GM11168 (cell line): Measurements from ENCODE around the gene ACTG2.

Experiments
- in situ Hi-C: fragments of 300-500 bp; cut with MboI; formaldehyde crosslinking; loops from one replicate; pipeline ENCODE4 v1.12.0; 2022; ENCODE audit warnings: low sequenced_read_pairs; ENCODE audit not compliant: unreplicated experiment

ACTG2 gene

GRCh38 chr2:73911548-73912208 lies 18.9 kb downstream of the ACTG2 start:
- in situ Hi-C loops: no loop called here

GRCh38 chr2:73913414-73914054 lies 20.7 kb downstream of the ACTG2 start:
- in situ Hi-C loops: no loop called here

DNA sequence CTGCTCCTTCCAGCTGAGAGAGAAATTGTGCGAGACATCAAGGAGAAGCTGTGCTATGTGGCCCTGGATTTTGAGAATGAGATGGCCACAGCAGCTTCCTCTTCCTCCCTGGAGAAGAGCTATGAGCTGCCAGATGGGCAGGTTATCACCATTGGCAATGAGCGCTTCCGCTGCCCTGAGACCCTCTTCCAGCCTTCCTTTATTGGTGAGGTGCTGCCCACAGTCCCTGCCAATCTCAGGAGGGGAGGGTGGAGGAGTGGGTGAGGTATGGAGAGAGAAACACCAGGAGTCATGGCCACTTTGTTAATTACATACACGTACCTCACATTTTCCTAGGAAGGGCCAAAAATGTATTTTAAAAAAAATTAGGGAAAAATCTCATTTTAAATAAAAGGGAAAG lies 21.9 kb downstream of the ACTG2 start:
- in situ Hi-C loops: no loop called here

DNA sequence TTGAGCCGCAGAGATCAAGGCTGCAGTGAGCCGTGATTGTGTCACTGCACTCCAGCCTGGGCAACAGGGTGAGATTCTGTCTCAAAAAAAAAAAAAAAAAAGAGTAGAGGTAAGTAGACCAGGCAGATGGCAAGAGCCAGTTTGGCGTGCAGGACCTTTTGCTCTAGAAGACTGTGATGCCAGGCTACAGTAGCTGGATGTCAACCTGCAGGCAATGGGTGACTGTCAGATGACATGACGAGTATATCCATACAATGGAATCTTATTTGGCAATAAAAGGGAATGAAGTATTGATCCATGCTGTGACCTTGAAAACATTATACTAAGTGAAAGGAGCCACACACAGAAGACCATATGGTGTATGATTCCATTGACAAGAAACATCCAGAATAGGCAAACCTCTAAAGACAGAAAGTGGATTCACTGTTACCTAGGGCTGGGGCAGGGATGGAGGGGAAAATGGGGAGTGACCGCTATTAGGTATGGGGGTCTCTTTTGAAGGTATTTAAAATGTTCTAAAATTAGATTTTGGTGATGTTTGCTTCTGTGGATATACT lies 22.7 kb downstream of the ACTG2 start:
- in situ Hi-C loops: no loop called here

DNA sequence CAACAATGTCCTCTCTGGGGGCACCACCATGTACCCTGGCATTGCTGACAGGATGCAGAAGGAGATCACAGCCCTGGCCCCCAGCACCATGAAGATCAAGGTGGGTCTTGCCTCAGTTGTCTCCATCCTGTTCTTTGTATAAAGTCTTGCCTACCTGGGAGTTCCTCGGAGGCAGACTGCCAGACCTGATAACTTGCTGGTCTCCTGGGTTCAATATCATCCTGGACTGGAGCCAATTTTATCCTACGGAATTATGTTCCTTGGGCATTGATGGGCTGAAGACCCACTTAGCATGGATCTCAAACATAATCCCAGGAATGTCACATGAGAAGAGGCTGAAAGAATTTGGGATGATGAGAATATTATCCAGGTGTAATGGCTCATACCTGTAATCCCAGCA lies 23.9 kb downstream of the ACTG2 start:
- in situ Hi-C loops: no loop called here

DNA sequence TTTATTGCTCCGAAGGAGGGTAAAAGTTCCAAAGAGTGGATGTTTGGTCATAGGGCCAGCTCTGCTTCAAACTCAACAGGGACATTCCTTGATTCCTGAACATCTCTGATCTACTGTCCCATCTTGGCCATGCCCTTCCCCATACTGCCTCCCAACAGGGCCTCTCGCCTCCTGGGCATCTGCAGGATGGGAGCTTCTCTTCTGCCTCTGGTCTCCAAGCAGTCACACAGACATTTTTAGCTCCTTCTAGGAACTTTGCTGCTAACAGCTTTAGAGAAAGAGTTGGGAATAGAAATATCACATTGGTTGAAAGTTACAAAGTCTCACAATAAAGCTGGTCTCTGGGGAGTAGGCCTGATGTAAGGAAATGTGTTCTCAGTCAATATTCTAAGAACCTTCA lies 24.5 kb downstream of the ACTG2 start:
- in situ Hi-C loops: no loop called here

DNA sequence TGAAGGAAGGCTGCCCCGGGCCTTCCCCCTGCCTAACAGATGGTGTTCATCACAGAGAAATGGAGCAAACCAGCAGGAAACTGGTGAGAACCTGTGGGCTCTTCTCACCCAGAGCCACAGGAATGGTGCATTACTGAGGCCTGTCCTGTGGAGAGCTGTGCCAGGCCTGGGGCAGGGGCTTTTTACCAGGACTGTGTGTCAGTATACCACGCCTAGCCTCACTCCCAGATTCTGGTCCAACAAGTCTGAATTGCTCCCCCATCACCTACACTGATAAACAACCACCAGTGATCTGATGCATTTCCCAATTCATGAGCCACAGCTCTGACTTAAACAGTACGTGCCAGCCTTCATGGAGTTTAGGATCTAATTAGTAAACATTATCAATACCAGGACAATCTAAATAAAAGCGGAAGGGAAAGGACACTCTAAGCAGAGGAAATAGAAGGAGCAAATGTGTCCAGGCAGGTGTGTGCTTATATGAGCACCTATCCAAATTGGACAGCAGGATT lies 24.9 kb downstream of the ACTG2 start:
- in situ Hi-C loops: no loop called here

- in situ Hi-C loops: no loop called here
These were observed 26.0 kb downstream of the ACTG2 start for GRCh38 chr2:73918856-73919255.

GRCh38 chr2:73919596-73920228 lies 26.9 kb downstream of the ACTG2 start:
- in situ Hi-C loops: no loop called here

DNA sequence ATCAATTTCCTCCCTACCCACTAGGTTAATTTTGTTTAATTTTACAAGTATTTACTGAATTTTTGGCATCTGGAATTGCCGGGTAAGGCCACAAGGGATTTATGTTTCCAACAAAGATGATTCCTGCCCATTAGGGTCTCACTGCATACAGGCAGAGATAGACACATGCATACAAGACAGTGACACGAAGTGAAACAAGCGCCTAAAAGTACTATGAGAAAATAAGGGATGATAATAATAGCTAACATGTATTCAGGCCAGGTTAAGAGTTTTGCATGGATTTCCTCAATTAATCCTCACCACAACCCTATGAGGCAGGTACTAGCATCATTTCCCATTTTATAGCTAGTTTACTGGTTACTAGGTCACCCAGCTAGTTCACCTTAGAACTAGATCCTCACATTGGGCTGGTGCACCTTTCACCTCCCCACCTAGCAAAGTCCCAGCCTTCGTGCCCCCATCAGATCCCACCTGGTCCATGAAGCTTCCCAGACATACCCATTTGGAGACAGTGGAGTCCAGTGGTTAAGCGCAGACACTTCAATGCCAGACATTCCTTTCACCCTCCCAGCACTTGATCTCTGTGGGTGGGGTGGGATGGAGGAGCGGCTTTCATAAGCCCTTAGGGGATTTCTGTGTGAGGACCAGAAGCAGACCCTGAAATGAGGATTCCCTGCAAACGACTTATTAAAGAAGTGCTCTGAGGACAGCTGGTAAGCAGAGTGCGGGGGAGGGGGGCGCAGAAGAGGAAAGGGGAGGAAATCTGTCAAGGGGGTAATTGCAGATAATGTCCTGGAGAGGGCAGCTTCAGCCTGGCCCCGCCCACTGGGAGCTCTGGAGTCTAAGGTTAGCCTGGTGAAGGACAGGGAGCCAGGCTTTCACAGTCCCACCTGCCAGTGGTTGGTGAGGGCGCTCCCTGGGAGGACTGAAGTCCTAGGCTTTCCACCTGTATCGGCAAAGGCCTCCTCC lies 28.1 kb downstream of the ACTG2 start:
- in situ Hi-C loops: no loop called here

GRCh38 chr2:73921581-73921980 lies 28.8 kb downstream of the ACTG2 start:
- in situ Hi-C loops: no loop called here

DNA sequence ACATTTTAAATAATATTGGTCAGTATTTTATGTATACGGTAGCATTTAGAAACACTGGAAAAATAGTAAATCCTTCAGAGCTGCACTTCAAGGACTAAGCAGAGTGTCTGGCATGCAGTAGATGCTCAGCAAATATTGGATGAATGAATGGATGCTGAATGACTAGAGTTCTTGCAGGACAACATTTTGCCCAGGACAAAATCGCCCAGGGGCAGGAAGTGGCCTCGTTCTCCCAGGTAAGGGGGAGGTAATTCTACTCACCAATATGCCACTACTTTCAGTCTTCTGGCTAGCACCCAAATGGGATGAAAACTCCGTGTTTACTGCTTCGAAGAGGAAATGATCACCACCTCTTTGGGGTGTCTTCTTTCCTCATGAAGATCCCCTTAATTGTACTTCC lies 29.9 kb downstream of the ACTG2 start:
- in situ Hi-C loops: no loop called here

- in situ Hi-C loops: no loop called here
These were observed 32.4 kb downstream of the ACTG2 start for GRCh38 chr2:73925033-73925704.

- in situ Hi-C loops: no loop called here
These were observed 33.2 kb downstream of the ACTG2 start for GRCh38 chr2:73925853-73926492.

GRCh38 chr2:73926493-73927327 lies 33.9 kb downstream of the ACTG2 start, which contains the start of gene DGUOK:
Gene DGUOK (plus strand): TSS chr2:73926880. CDS start chr2:73926911, 31 bp downstream.
- in situ Hi-C loops: no loop called here

DNA sequence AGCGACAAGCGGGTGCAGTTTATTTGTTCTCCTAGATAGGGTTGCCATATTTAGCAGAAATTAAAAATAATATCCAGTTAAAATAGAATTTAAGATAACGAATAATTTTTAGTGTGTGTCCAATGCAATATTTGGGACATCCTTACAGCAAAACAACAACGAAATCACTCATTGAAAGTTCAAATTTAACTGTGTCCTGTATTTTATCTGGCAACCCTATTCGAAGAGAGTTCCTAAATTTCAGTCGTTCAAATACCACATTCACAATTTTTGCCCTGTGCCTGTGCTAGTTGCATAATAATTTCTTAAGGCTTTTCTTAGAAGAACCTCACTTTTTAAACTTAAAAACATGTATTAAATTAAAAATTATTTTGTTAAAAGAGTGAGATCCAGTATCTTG lies 34.5 kb downstream of the ACTG2 start:
- in situ Hi-C loops: no loop called here

DNA sequence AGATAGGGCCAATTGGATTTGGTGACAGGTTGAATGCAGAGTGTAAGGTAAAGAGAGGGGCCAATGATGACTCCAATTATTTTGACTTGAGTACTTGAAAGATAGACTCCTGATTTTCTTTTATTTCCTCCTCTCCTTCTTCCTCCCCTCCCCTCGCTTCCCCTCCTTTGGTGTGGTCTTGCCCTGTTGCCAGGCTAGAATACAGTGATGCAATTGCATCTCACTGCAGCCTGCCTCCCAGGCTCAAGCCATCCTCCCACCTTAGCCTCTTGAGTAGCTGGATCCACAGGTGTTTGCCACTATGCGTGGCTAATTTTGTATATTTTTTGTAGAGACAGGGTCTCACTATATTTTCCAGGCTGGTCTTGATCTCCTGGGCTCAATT lies 36.1 kb downstream of the ACTG2 start:
- in situ Hi-C loops: no loop called here

- in situ Hi-C loops: no loop called here
These were observed 37.6 kb downstream of the ACTG2 start for GRCh38 chr2:73930386-73930785.
